Measurements from ENCODE around the gene FAM20A.
"Not testable (repeated sequence)": the region's sequence is repeated elsewhere in the genome, so short reads cannot be mapped to it uniquely, and the experiment has no call there.

Gene FAM20A

GRCh38 chr17:68533887-68534694, 67.1 kb downstream of the FAM20A start:
- in situ Hi-C loops (cut with HindIII; ENCODE audit: low sequenced_read_pairs) = no loop called here

- in situ Hi-C loops (cut with HindIII; ENCODE audit: low sequenced_read_pairs) = no loop called here
These were observed 68.3 kb downstream of the FAM20A start for GRCh38 chr17:68532826-68533225.

- in situ Hi-C loops (cut with HindIII; ENCODE audit: low sequenced_read_pairs) = no loop called here
These were observed 69.9 kb downstream of the FAM20A start for GRCh38 chr17:68531252-68531651.

GRCh38 chr17:68527314-68527713, 73.9 kb downstream of the FAM20A start:
- in situ Hi-C loops (cut with HindIII; ENCODE audit: low sequenced_read_pairs) = no loop called here

- in situ Hi-C loops (cut with HindIII; ENCODE audit: low sequenced_read_pairs) = no loop called here
These were observed 74.6 kb downstream of the FAM20A start for GRCh38 chr17:68526548-68526947.

GRCh38 chr17:68522266-68522665, 78.9 kb downstream of the FAM20A start:
- in situ Hi-C loops (cut with HindIII; ENCODE audit: low sequenced_read_pairs) = no loop called here

- in situ Hi-C loops (cut with HindIII; ENCODE audit: low sequenced_read_pairs) = no loop called here
These were observed 81.3 kb downstream of the FAM20A start for GRCh38 chr17:68519911-68520310.

- in situ Hi-C loops (cut with HindIII; ENCODE audit: low sequenced_read_pairs) = not testable (repeated sequence)
These were observed 82.1 kb downstream of the FAM20A start for GRCh38 chr17:68519051-68519450.

- in situ Hi-C loops (cut with HindIII; ENCODE audit: low sequenced_read_pairs) = no loop called here
These were observed 82.9 kb downstream of the FAM20A start for GRCh38 chr17:68518063-68518815.

GRCh38 chr17:68517605-68518004, 83.6 kb downstream of the FAM20A start:
- in situ Hi-C loops (cut with HindIII; ENCODE audit: low sequenced_read_pairs) = not testable (repeated sequence)

- in situ Hi-C loops (cut with HindIII; ENCODE audit: low sequenced_read_pairs) = no loop called here
These were observed 84.4 kb downstream of the FAM20A start for GRCh38 chr17:68516732-68517131.

GRCh38 chr17:68514831-68515635, 86.1 kb downstream of the FAM20A start:
- in situ Hi-C loops (cut with HindIII; ENCODE audit: low sequenced_read_pairs) = no loop called here

- in situ Hi-C loops (cut with HindIII; ENCODE audit: low sequenced_read_pairs) = no loop called here
These were observed 87.2 kb downstream of the FAM20A start for GRCh38 chr17:68513932-68514331.

GRCh38 chr17:68512960-68513474, 88.2 kb downstream of the FAM20A start:
- in situ Hi-C loops (cut with HindIII; ENCODE audit: low sequenced_read_pairs) = no loop called here

GRCh38 chr17:68512247-68512959, 88.8 kb downstream of the FAM20A start, which contains the start of gene PRKAR1A:
Gene PRKAR1A, plus strand, starts transcription at chr17:68512430. Its CDS starts 2,970 bp downstream, at chr17:68515400.
- in situ Hi-C loops (cut with HindIII; ENCODE audit: low sequenced_read_pairs) = no loop called here

GRCh38 chr17:68511671-68512246, 89.4 kb downstream of the FAM20A start:
- in situ Hi-C loops (cut with HindIII; ENCODE audit: low sequenced_read_pairs) = no loop called here

GRCh38 chr17:68511254-68511670, 89.9 kb downstream of the FAM20A start:
- in situ Hi-C loops (cut with HindIII; ENCODE audit: low sequenced_read_pairs) = no loop called here

GRCh38 chr17:68509141-68510057, 91.8 kb downstream of the FAM20A start:
- in situ Hi-C loops (cut with HindIII; ENCODE audit: low sequenced_read_pairs) = no loop called here

- in situ Hi-C loops (cut with HindIII; ENCODE audit: low sequenced_read_pairs) = no loop called here
These were observed 93.6 kb downstream of the FAM20A start for GRCh38 chr17:68507576-68507975.
